DND-41 (cell line): Measurements from ENCODE around the gene EAPP.

Source experiments
- ATAC-seq: fragments of 200-7000 bp; cut with Tn5 transposase; 3 replicates; pipeline ENCODE4 v1.9.1; 2021; ENCODE audit warnings: low read depth; ENCODE audit not compliant: insufficient read depth
- DNase-seq: peaks from one replicate; pipeline ENCODE4 v3.0.0-alpha.2; 2020
- H2AFZ ChIP-seq: 2 replicates; pipeline ENCODE4 v1.6.0; 2012; ENCODE audit warnings: low read depth, low read length
- H3K27ac ChIP-seq: 2 replicates; pipeline ENCODE4 v1.5.1; 2012; ENCODE audit warnings: low read length, inconsistent platforms
- H3K27me3 ChIP-seq: fragments of 200-600 bp; sonication (generic); 2 replicates; pipeline ENCODE4 v1.6.0; 2012; ENCODE audit warnings: low read length, mild to moderate bottlenecking, inconsistent platforms; ENCODE audit not compliant: insufficient read depth, poor library complexity
- H3K36me3 ChIP-seq: 2 replicates; pipeline ENCODE4 v1.5.1; 2012; ENCODE audit warnings: low read length, inconsistent platforms; ENCODE audit not compliant: insufficient read depth
- H3K4me1 ChIP-seq: 2 replicates; pipeline ENCODE4 v1.5.1; 2012; ENCODE audit warnings: mild to moderate bottlenecking, low read length; ENCODE audit not compliant: insufficient read depth
- H3K4me2 ChIP-seq: 2 replicates; pipeline ENCODE4 v1.6.0; 2012; ENCODE audit warnings: mild to moderate bottlenecking, moderate library complexity, low read length, inconsistent platforms; ENCODE audit not compliant: insufficient read depth
- H3K4me3 ChIP-seq, 2 experiments: fragments of 200-600 bp in 1 of 2; shearing (Covaris generic) in 1 of 2; 2 replicates each; pipeline ENCODE4 v1.5.1; 2012 to 2016; ENCODE audit warnings: inconsistent platforms in 2 of 2, low read length in 2 of 2, mild to moderate bottlenecking in 2 of 2, low read depth in 1 of 2, moderate library complexity in 1 of 2
- H3K79me2 ChIP-seq: 2 replicates; pipeline ENCODE4 v1.6.0; 2012; ENCODE audit warnings: low read length, inconsistent platforms; ENCODE audit not compliant: insufficient read depth
- H3K9ac ChIP-seq: 2 replicates; pipeline ENCODE4 v1.6.0; 2012; ENCODE audit warnings: low read depth, mild to moderate bottlenecking, inconsistent platforms, low read length, moderate library complexity
- H3K9me3 ChIP-seq: 2 replicates; pipeline ENCODE4 v1.5.1; 2012; ENCODE audit warnings: low read length, moderate library complexity, mild to moderate bottlenecking, inconsistent platforms; ENCODE audit not compliant: insufficient read depth, severe bottlenecking
- H4K20me1 ChIP-seq: 2 replicates; pipeline ENCODE4 v1.6.0; 2012; ENCODE audit warnings: low read length; ENCODE audit not compliant: insufficient read depth
- EZH2 ChIP-seq: IDR thresholded peaks from 3 replicates; pipeline ENCODE4 v1.6.1; 2012; ENCODE audit warnings: borderline replicate concordance, low read depth, mild to moderate bottlenecking, moderate library complexity, low read length, inconsistent platforms; ENCODE audit not compliant: severe bottlenecking
- TF ChIP-seq, protein P1 (sequence below): IDR thresholded peaks from 2 replicates; pipeline ENCODE4 v1.5.1; 2012; ENCODE audit warnings: borderline replicate concordance, low read length, moderate library complexity, mild to moderate bottlenecking; ENCODE audit not compliant: poor library complexity, severe bottlenecking; ENCODE audit errors: extremely low read depth

Gene EAPP

GRCh38 chr14:34539407-34540180 lies at the start of gene EAPP:
Gene EAPP (minus strand): TSS chr14:34539701. CDS start chr14:34539628, 73 bp downstream.
- H3K9me3 ChIP-seq: no peaks in the 10 kb centered on the region
- H3K9ac ChIP-seq: peak within 1 kb of the TSS; percentile 77
- peaks cover 4% of the 10 kb centered on the region; the same call in 1 of the 2 replicates for H4K20me1 ChIP-seq
- peak within 1 kb of the TSS; percentile 86 for H2AFZ ChIP-seq
- DNase-seq (peak; percentile 94), ATAC-seq (peak; percentile 99)
- H3K79me2 ChIP-seq: peaks cover 41% of the 10 kb centered on the region
- peak within 1 kb of the TSS; percentile 73 for H3K27ac ChIP-seq
- no peak for TF ChIP-seq EZH2
- TF ChIP-seq, protein P1, sequence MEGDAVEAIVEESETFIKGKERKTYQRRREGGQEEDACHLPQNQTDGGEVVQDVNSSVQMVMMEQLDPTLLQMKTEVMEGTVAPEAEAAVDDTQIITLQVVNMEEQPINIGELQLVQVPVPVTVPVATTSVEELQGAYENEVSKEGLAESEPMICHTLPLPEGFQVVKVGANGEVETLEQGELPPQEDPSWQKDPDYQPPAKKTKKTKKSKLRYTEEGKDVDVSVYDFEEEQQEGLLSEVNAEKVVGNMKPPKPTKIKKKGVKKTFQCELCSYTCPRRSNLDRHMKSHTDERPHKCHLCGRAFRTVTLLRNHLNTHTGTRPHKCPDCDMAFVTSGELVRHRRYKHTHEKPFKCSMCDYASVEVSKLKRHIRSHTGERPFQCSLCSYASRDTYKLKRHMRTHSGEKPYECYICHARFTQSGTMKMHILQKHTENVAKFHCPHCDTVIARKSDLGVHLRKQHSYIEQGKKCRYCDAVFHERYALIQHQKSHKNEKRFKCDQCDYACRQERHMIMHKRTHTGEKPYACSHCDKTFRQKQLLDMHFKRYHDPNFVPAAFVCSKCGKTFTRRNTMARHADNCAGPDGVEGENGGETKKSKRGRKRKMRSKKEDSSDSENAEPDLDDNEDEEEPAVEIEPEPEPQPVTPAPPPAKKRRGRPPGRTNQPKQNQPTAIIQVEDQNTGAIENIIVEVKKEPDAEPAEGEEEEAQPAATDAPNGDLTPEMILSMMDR: no peak
- peaks cover 30% of the 10 kb centered on the region for H3K4me1 ChIP-seq
- H3K4me3 ChIP-seq: peak within 1 kb of the TSS; percentile 67 to 72
- H3K4me2 ChIP-seq: peak within 1 kb of the TSS; percentile 80
- peaks cover 21% of the 10 kb centered on the region for H3K36me3 ChIP-seq
- H3K27me3 ChIP-seq: no peaks in the 10 kb centered on the region

GRCh38 chr14:34583525-34583924 lies 44.0 kb upstream of the EAPP start:
- Histone ChIP-seq H4K20me1 (no peaks in the 10 kb centered on the region), H3K79me2 (no peaks in the 10 kb centered on the region), H3K9me3 (no peaks in the 10 kb centered on the region), H3K9ac (no peak overlapping the region), H3K27ac (no peak overlapping the region), H3K27me3 (no peaks in the 10 kb centered on the region), H3K4me1 (no peaks in the 10 kb centered on the region), H2AFZ (no peak overlapping the region), H3K4me3 (no peak overlapping the region), H3K4me2 (no peak overlapping the region), H3K36me3 (peaks cover 65% of the 10 kb centered on the region)
- no peak for TF ChIP-seq EZH2
- TF ChIP-seq, protein P1: no peak
- ATAC-seq (no peak), DNase-seq (no peak)

DNA sequence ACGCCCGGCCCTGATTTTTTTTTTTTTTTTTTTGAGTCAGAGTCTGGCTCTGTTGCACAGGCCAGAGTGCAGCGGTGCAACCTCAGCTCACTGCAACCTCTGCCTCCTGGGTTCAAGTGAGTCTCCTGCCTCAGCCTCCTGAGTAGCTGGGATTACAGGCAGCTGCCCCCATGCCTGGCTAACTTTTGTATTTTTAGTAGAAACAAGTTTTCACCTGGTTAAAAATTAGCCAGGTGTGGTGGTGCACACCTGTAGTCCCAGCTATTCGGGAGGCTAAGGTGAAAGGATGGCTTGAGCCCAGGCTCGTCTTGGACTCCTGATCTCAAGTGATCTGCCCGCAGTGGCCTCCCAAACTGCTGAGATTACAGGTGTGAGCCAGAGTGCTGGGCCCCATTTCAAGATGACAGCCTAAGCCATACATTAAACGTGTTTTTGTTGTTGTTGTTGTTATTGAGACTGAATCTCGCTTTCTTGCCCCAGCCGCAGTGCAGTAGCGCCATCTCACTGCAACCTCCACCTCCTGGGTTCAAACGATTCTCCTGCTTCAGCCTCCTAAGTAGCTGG lies 42.7 kb upstream of the EAPP start:
- no peaks in the 10 kb centered on the region for H3K9me3 ChIP-seq
- DNase-seq (no peak), ATAC-seq (no peak)
- H3K36me3 ChIP-seq: peaks cover 70% of the 10 kb centered on the region
- no peak overlapping the region for H3K27ac ChIP-seq
- no peaks in the 10 kb centered on the region for H3K4me1 ChIP-seq
- no peak overlapping the region for H3K4me3 ChIP-seq
- no peak overlapping the region for H2AFZ ChIP-seq
- no peaks in the 10 kb centered on the region for H3K27me3 ChIP-seq
- no peaks in the 10 kb centered on the region for H3K79me2 ChIP-seq
- no peak overlapping the region for H3K4me2 ChIP-seq
- no peak for TF ChIP-seq EZH2
- TF ChIP-seq, protein P1: no peak
- H3K9ac ChIP-seq: no peak overlapping the region
- H4K20me1 ChIP-seq: no peaks in the 10 kb centered on the region
